Esophagus squamous epithelium (tissue), 5 donors: ENCODE results near the gene C10orf105. TPM values are rescaled to one million over a fixed set of nuclear protein-coding genes. Genes with fewer than 3 reads are reported as not detected.

Experiments used
- DNase-seq: peaks from one replicate; lab custom pipeline; 2025; lab: John Stamatoyannopoulos, UW
- H3K27ac ChIP-seq, 4 donors: fragments of 200-600 bp; sonication (generic); one replicate each; pipeline ENCODE4 v1.5.1; 2016 to 2019; ENCODE audit warnings: mild to moderate bottlenecking in 1 of 4
- H3K27me3 ChIP-seq, 4 donors: fragments of 200-600 bp; sonication (generic); 1 replicate in 3 of 4; 2 replicates in 1 of 4; pipeline versions ENCODE4 v1.5.1 to v1.6.0; 2017 to 2021; ENCODE audit warnings: antibody characterized with exemption in 1 of 4
- H3K36me3 ChIP-seq, 3 donors: fragments of 200-600 bp; sonication (generic); one replicate each; pipeline ENCODE4 v1.5.1; 2016 to 2019
- H3K4me1 ChIP-seq, 3 donors: fragments of 200-600 bp; sonication (generic); one replicate each; pipeline ENCODE4 v1.5.1; 2017 to 2019
- H3K4me3 ChIP-seq, 4 donors: fragments of 200-600 bp; sonication (generic); 1 replicate in 3 of 4; 2 replicates in 1 of 4; pipeline ENCODE4 v1.5.1; 2016 to 2019; ENCODE audit warnings: mild to moderate bottlenecking in 2 of 4, moderate library complexity in 1 of 4
- H3K9me3 ChIP-seq, 3 donors: fragments of 200-600 bp; sonication (generic); one replicate each; pipeline ENCODE4 v1.5.1; 2016 to 2019
- CTCF ChIP-seq, 6 experiments: fragments of 450-650 bp in 4 of 6; fragments of 200-600 bp in 2 of 6; sonication (generic) in 2 of 6; IDR thresholded peaks; one replicate each; pipeline ENCODE4 v1.5.1; 2016 to 2019; ENCODE audit warnings: antibody characterized with exemption in 6 of 6, mild to moderate bottlenecking in 4 of 6, moderate library complexity in 4 of 6
- POLR2A ChIP-seq, 4 donors: fragments of 450-650 bp; IDR thresholded peaks; one replicate each; pipeline ENCODE4 v1.6.1; 2017; ENCODE audit warnings: antibody characterized with exemption in 4 of 4, mild to moderate bottlenecking in 4 of 4, moderate library complexity in 3 of 4
- WGBS, 2 donors: methylation state at CpG; one replicate each; pipeline ENCODE4 v1.1.5; 2018; 5-methylcytosine and 5-hydroxymethylcytosine counted together
- intact Hi-C: fragments of 100-400 bp; cut with DNase I; formaldehyde crosslinking; loops from one replicate; pipeline ENCODE4 v1.15.0; 2022
- total RNA-seq, 4 donors: library from RNA; depleted of rRNA; stranded (reverse); fragments of >200 nt; gene quantifications; one replicate each; pipeline ENCODE4 v1.1.0, GENCODE V29; 2016
- donor health status: DM: yes; HTN: yes; CAD: no.

C10orf105 gene
- total RNA-seq, 4 donors from 2014 or later: under 0.01 to 0.15 TPM; not detected in 2

GRCh38 chr10:71688256-71688655 lies 31.3 kb downstream of the C10orf105 start:
- intact Hi-C loops: loop anchor here (5.0 kb wide), 1 partner anchor 119 kb away; no protein-coding TSS in a partner anchor
- 60 to 84% methylated on average over 2 of the region's 3 CpGs for WGBS, 2 donors
- no peak overlapping the region for H3K4me3 ChIP-seq
- no peak for DNase-seq
- H3K27ac ChIP-seq: no peak overlapping the region
- peaks cover 0 to 19% (median 0%) of the 10 kb centered on the region in 3 donors for H3K4me1 ChIP-seq
- TF ChIP-seq CTCF (IDR thresholded peaks at IDR 0.05) (no peak), POLR2A (IDR thresholded peaks at IDR 0.05) (no peak)
- H3K36me3 ChIP-seq: no peaks in the 10 kb centered on the region
- H3K9me3 ChIP-seq: no peaks in the 10 kb centered on the region
- H3K27me3 ChIP-seq: no peaks in the 10 kb centered on the region

GRCh38 chr10:71687480-71687879 lies 32.1 kb downstream of the C10orf105 start:
- Histone ChIP-seq H3K36me3 (no peaks in the 10 kb centered on the region), H3K27me3 (no peaks in the 10 kb centered on the region), H3K27ac (no peak overlapping the region), H3K9me3 (no peaks in the 10 kb centered on the region), H3K4me1 (peaks cover 0 to 11% (median 0%) of the 10 kb centered on the region in 3 donors), H3K4me3 (no peak overlapping the region)
- no peak for TF ChIP-seq CTCF (IDR thresholded peaks at IDR 0.05)
- TF ChIP-seq POLR2A (IDR thresholded peaks at IDR 0.05): no peak
- DNase-seq: no peak
- intact Hi-C loops: loop anchor here (5.0 kb wide), 1 partner anchor 120 kb away; no protein-coding TSS in a partner anchor
- 70 to 87% methylated on average over 5 of the region's 9 CpGs for WGBS, 2 donors

- DNase-seq: no peak
Observed at GRCh38 chr10:71687077-71687476, 32.5 kb downstream of the C10orf105 start.

GRCh38 chr10:71685554-71686232 lies 33.9 kb downstream of the C10orf105 start:
- H3K27ac ChIP-seq: no peak overlapping the region
- DNase-seq: no peak
- H3K4me1 ChIP-seq: peaks cover 0 to 9% (median 0%) of the 10 kb centered on the region in 3 donors
- no peak overlapping the region for H3K4me3 ChIP-seq
- WGBS, 2 donors: 91 to 92% methylated on average over 9 to 11 of the region's 13 CpGs
- no peaks in the 10 kb centered on the region for H3K27me3 ChIP-seq
- no peaks in the 10 kb centered on the region for H3K36me3 ChIP-seq
- H3K9me3 ChIP-seq: no peaks in the 10 kb centered on the region
- TF ChIP-seq CTCF (IDR thresholded peaks at IDR 0.05): no peak
- TF ChIP-seq POLR2A (IDR thresholded peaks at IDR 0.05): no peak
- intact Hi-C loops: loop anchor here (5.0 kb wide), 1 partner anchor 122 kb away; no protein-coding TSS in a partner anchor

More at GRCh38 chr10:71687077-71687476, 32.5 kb downstream of the C10orf105 start:
- Histone ChIP-seq H3K36me3 (no peaks in the 10 kb centered on the region), H3K4me3 (no peak overlapping the region), H3K4me1 (peaks cover 0 to 9% (median 0%) of the 10 kb centered on the region in 3 donors), H3K27me3 (no peaks in the 10 kb centered on the region), H3K9me3 (no peaks in the 10 kb centered on the region), H3K27ac (no peak overlapping the region)
- WGBS, 2 donors: 67 to 84% methylated on average over 2 to 3 of the region's 5 CpGs
- no peak for TF ChIP-seq POLR2A (IDR thresholded peaks at IDR 0.05)
- TF ChIP-seq CTCF (IDR thresholded peaks at IDR 0.05): no peak
- intact Hi-C loops: loop anchor here (5.0 kb wide), 1 partner anchor 120 kb away; no protein-coding TSS in a partner anchor
